GM04504 (cell line): ENCODE data around the gene TMEM205.
"Not testable (repeated sequence)": the region's sequence is repeated elsewhere in the genome, so short reads cannot be mapped to it uniquely, and the experiment has no call there.

Source experiments
- DNase-seq: peaks from one replicate; pipeline ENCODE4 v3.0.0-alpha.2; 2012; ENCODE audit warnings: low read depth

The TMEM205 gene

GRCh38 chr19:11339254-11340098 lies 6.6 kb downstream of the TMEM205 start, which contains the start of gene RAB3D:
Gene RAB3D, minus strand, starts transcription at chr19:11339657. Its CDS starts 2,258 bp downstream, at chr19:11337399.
- peak; percentile 60 for DNase-seq

GRCh38 chr19:11338569-11339253 lies 7.4 kb downstream of the TMEM205 start:
- no peak for DNase-seq

GRCh38 chr19:11338121-11338520 lies 7.9 kb downstream of the TMEM205 start:
- no peak for DNase-seq

- no peak for DNase-seq
Observed at GRCh38 chr19:11337080-11337479, 9.0 kb downstream of the TMEM205 start.

GRCh38 chr19:11335449-11336146 lies 10.5 kb downstream of the TMEM205 start:
- no peak for DNase-seq

- not testable (repeated sequence) for DNase-seq
Observed at GRCh38 chr19:11333838-11334237, 12.2 kb downstream of the TMEM205 start.

GRCh38 chr19:11332822-11333221 lies 13.2 kb downstream of the TMEM205 start:
- DNase-seq, result no peak

DNA sequence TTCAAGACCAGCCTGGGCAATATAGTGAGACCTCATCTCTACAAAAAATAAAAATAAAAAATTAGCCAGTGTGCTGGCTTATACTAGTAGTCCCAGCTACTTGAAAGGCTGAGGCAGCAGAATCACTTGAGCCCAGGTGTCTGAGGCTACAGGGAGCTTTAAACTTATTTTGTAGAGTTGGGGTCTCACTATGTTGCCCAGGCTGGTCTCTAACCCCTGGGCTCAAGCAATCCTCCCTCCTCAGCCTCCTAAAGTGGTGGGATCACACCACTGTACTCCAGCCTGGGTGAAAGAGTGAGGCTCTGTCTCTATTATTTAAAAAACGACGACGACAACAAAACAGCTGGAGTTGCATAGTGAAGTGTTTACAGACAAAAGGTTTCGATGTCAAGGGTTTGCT lies 14.6 kb downstream of the TMEM205 start:
- no peak for DNase-seq

GRCh38 chr19:11330127-11330526 lies 15.9 kb downstream of the TMEM205 start:
- DNase-seq, result no peak

DNA sequence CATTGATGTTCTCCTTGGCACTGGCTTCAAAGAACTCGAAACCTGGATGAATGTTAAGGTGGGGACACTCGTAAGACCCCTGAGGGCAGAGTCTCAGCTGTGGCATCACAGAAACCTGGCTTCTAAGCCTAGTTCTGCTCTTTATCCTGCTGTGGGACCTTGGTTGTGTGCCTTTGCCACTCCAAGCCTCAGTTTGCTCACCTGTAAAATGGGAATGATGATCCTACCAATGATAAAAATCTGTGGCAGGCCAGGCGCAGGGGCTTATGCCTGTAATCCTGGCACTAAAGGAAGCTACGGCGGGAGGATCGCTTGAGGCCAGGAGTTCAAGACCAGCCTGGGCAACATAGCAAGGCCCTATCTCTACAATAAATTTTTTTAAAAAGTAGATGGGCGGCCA lies 20.5 kb downstream of the TMEM205 start:
- no peak for DNase-seq

- DNase-seq, result no peak
Observed at GRCh38 chr19:11324748-11325389, 21.2 kb downstream of the TMEM205 start.

DNA sequence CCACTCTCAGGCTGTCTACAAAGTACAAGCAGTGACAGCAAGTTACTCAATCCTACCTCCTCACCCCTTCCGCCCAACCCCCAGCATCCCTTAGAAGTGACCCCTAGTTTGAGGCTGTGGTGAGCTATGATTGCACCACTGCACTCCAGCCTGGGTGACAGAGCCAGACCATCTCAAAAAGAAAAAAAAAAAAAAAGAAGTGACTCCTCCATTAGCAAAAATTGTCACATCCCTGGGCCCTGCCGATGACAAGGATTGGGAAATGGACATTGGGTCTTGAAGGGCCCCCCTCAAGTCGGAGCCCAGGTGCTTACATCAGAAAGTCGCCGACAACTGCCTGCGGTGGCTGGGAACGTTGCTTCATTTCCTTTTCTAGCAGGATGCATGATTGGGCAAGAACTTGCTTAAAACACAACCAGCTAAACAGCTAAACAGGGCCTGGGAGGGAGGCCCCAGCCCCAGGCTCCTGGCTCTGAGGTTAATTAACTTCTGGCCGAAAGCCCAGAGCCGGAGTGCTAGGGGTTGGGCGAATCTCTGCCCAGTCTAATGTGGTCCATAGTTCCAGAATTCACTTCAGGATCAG lies 21.9 kb downstream of the TMEM205 start:
- DNase-seq, result peak; percentile 95

- no peak for DNase-seq
Observed at GRCh38 chr19:11323601-11324078, 22.4 kb downstream of the TMEM205 start.

DNA sequence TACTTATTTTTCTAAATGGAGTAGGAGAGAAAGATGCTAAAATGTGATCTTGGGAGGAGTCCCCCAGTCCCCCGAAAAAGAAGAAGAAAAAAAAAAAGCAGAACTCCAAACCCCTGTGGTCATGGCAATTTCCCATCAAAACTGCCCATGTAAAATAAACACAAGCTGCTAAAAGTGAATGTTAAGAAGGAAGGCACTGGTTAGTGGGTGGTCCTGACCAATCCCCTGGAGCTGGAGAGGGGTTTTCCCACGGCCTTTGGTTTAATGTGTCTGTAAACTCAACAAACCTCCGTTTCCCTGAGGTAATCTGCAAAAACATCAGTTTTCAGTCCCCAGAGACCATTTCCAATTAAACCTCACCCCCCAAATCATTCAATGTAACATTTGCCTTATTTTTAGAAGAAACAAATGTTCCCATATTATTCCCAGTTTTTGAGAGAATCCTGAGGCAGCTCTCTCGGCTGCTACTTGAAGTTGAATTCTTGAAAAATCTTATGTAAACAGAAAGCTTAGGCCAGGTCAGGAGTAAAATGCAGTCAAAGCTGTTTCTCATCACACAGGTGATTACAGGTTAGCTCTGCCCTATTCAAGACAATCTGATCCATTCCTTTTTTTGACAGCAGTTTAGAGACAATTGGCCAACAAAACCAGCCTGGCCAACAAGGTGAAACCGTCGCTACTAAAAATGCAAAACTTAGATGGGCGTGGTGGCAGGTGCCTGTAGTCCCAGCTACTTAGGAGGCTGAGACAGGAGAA lies 23.6 kb downstream of the TMEM205 start:
- no peak for DNase-seq

DNA sequence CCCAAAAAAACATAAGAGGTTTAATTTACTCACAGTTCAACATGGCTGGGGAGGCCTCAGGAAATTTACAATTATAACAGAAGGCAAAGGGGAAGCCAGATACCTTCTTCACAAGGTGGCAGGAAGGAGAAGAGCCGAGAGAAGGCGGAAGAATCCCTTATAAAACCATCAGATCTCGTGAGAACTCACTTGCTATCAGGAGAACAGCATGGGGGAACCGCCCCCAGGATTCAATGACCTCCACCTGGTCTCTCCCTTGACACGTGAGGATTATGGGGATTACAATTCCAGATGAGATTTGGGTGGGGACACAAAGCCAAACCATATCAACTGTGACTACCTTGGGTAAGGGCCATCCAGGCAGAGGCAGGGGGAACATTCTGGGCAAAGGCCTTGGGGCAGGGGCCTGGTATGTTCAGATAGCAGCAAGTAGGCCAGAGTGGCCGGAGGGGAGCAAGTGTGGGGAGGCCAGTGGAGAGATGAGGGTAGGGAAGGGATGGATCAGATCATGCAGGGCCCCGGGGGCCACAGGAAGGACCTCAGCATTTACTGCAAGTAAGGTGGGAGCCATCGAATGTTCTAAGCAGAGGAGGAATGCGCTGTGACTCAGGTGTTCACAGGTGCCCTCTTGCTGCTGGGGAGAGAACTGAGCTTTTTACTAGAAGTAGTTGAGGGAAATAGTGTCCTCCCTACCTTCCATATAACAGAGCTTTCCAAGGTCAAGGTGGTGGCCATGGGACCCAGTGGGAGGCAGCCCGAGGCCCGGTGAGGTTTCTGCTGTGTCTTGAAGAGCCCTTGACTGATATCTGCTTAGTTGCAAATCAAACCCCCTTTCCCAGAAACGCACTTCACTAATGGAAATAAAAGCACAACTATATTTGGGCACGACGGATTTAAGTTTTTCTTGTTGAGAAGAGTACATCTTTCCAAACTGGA lies 24.6 kb downstream of the TMEM205 start:
- DNase-seq, result no peak

DNA sequence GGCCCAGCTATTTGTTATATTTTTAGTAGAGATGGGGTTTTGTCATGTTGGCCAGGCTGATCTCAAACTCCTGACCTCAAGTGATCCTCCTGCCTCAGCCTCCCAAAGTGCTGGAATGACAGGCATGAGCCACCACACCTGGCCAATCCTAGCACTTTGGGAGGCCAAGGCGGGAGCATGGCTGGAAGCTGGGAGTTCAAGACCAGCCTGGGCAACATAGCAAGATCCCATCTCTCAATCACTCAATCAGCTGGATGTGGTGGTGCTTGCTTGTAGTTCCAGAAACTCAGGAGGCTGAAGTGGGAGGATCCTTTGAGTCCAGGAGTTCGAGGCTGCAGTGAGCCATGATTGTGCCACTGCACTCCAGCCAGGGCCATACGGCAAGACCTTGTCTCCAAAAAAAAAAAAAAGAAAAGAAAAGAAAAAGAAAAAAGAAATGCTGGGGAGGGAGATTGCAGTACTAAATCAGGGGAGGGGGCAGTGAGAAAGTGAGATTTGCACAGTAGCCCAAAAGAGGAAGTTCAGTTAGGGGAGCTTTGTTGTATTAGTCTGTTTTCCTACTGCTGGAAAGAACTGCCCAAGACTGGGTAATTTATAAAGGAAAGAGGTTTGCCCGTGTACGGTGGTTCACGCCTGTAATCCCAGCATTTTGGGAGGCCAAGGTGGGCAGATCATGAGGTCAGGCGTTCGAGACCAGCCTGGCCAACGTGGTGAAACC lies 25.6 kb downstream of the TMEM205 start:
- not testable (repeated sequence) for DNase-seq

DNA sequence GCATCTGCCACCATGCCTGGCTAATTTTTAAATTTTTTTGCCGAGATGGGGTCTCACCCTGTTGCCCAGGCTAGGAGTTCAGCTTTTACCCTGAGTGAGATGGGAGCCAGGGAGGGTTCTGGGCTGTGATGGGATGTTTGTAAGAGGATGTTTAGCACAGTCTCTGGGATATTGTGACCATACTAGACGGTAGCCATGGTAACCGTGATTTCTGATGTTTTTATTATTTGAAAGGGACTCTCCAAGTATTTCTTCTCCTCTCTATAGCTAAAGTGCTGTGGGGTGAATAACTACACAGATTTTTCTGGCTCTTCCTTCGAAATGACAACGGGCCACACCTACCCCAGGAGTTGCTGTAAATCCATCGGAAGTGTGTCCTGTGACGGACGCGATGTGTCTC lies 39.7 kb downstream of the TMEM205 start:
- DNase-seq, result no peak

DNA sequence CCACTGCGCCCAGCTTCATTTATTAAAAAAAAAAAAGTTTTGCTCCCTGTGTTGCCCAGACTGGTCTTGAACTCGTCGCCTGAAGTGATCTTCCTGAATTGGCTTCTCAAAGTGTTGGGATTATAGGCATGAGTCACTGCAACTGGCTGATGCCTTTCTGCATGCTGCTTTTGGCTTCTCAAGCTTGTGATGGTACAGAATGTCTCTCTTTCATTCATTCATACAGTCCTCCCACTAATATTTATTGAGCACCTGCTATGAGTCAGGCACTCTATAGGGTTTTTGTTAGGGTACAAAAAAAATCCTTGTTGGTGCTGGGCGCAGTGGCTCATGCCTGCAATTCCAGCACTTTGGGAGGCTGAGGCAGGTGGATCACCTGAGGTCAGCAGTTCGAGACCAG lies 41.1 kb downstream of the TMEM205 start:
- no peak for DNase-seq

GRCh38 chr19:11300811-11301120 lies 45.3 kb downstream of the TMEM205 start:
- DNase-seq, result no peak
